K562 (cell line): Measurements from ENCODE around the gene UNC45A. TPM values are rescaled to one million over a fixed set of nuclear protein-coding genes. Genes with fewer than 3 reads are reported as not detected.

Experiments used
- CBX5 ChIP-seq: IDR thresholded peaks from 2 replicates; pipeline ENCODE4 v1.6.1; 2014; ENCODE audit warnings: low read depth, borderline replicate concordance
- DPF2 ChIP-seq: fragments of 450-650 bp; IDR thresholded peaks from 2 replicates; pipeline ENCODE4 v1.6.1; 2016
- GTF2E2 ChIP-seq: fragments of 200-800 bp; sonication (Bioruptor generic); IDR thresholded peaks from 2 replicates; pipeline ENCODE4 v1.6.1; 2016; ENCODE audit warnings: missing genetic modification characterization, missing compliant biosample characterization
- HOXB6 ChIP-seq: fragments of 250-450 bp; sonication (Bioruptor Pico); IDR thresholded peaks from 2 replicates; pipeline ENCODE4 v1.5.1; 2022; ENCODE audit warnings: mild to moderate bottlenecking, borderline replicate concordance
- IRF2 ChIP-seq: sonication (generic); formaldehyde crosslinking; IDR thresholded peaks from 2 replicates; pipeline ENCODE4 v1.8.1; 2022; ENCODE audit warnings: mild to moderate bottlenecking, missing genetic modification reagents
- NCOA2 ChIP-seq, 2 experiments: fragments of 450-650 bp; IDR thresholded peaks; 2 replicates each; pipeline ENCODE4 v1.6.1; 2018; ENCODE audit warnings: mild to moderate bottlenecking in 2 of 2, moderate library complexity in 1 of 2; ENCODE audit not compliant: partially characterized antibody in 2 of 2
- PCBP2 ChIP-seq: fragments of 200-400 bp; formaldehyde crosslinking; IDR thresholded peaks from 2 replicates; pipeline ENCODE4 v1.6.1; 2018; ENCODE audit warnings: low read length, low read depth, mild to moderate bottlenecking, moderate library complexity; ENCODE audit not compliant: poor library complexity, severe bottlenecking
- RBM25 ChIP-seq: fragments of 200-400 bp; formaldehyde crosslinking; IDR thresholded peaks from 2 replicates; pipeline ENCODE4 v1.6.1; 2018; ENCODE audit warnings: low read length, low read depth, moderate library complexity; ENCODE audit not compliant: severe bottlenecking
- SMC3 ChIP-seq: conservative IDR thresholded peaks from 2 replicates; pipeline ENCODE4 v1.6.1; 2011; ENCODE audit warnings: low read depth, low read length, improper control_type of control experiment; ENCODE audit not compliant: insufficient read depth
- STAT5A ChIP-seq: IDR thresholded peaks from 2 replicates; pipeline ENCODE4 v1.6.1; 2012; ENCODE audit warnings: low read length, inconsistent platforms, borderline replicate concordance
- STAT5B ChIP-seq: fragments of 250-450 bp; sonication (Bioruptor Pico); IDR thresholded peaks from 2 replicates; pipeline ENCODE4 v1.8.0; 2021; ENCODE audit warnings: mild to moderate bottlenecking, inconsistent platforms
- TFAP4 ChIP-seq: sonication (generic); formaldehyde crosslinking; IDR thresholded peaks from 2 replicates; pipeline ENCODE4 v1.8.0; 2022; ENCODE audit warnings: missing genetic modification reagents, mild to moderate bottlenecking, moderate library complexity, borderline replicate concordance
- XRCC3 ChIP-seq: fragments of 450-650 bp; IDR thresholded peaks from 2 replicates; pipeline ENCODE4 v1.6.1; 2017; ENCODE audit warnings: mild to moderate bottlenecking, moderate library complexity
- ZBTB12 ChIP-seq: fragments of 250-450 bp; sonication (Bioruptor Pico); IDR thresholded peaks from 2 replicates; pipeline ENCODE4 v1.4.0; 2020
- ZNF174 ChIP-seq: fragments of 250-450 bp; sonication (Bioruptor Pico); IDR thresholded peaks from 2 replicates; pipeline ENCODE4 v1.4.0; 2020; ENCODE audit warnings: mild to moderate bottlenecking
- ZNF398 ChIP-seq: fragments of 250-450 bp; sonication (Bioruptor Pico); IDR thresholded peaks from 2 replicates; pipeline ENCODE4 v1.8.0; 2021; ENCODE audit warnings: moderate library complexity, mild to moderate bottlenecking, inconsistent platforms
- ZNF408 ChIP-seq: fragments of 250-450 bp; sonication (Bioruptor Pico); IDR thresholded peaks from 2 replicates; pipeline ENCODE4 v1.4.0; 2020; ENCODE audit warnings: low read depth, mild to moderate bottlenecking, moderate library complexity
- polyA plus RNA-seq, 8 experiments: library from polyadenylated mRNA; depleted of rRNA in 4 of 8; stranded (reverse) in 5 of 8; unstranded in 3 of 8; fragments of >200 nt; fragmentation: Nextera tagmentation in 2 of 8; fragmentation: Illumina TruSeq in 1 of 8; extraction: Ambion mirVana in 2 of 8; extraction: Trizol in 1 of 8; gene quantifications; 2 replicates each; pipeline versions ENCODE4 v1.2.1 to v1.2.3, GENCODE V29; 2011 to 2014; ENCODE audit warnings: inconsistent platforms in 1 of 8, missing spikeins in 1 of 8
- total RNA-seq, 7 experiments: library from RNA; depleted of rRNA in 6 of 7; stranded (reverse); fragments of >200 nt in 6 of 7; fragmentation: Illumina TruSeq in 2 of 7; extraction: Trizol in 2 of 7; gene quantifications; 2 replicates each; pipeline versions ENCODE4 v1.2.1 to v1.2.3, GENCODE V29; 2011 to 2021; ENCODE audit warnings: low replicate concordance in 1 of 7
- TF ChIP-seq, protein P1 (sequence below): fragments of 450-650 bp; IDR thresholded peaks from 2 replicates; pipeline ENCODE4 v1.6.1; 2016; ENCODE audit warnings: missing biosample characterization, missing genetic modification characterization
- TF ChIP-seq, protein P2 (sequence below): sonication (generic); formaldehyde crosslinking; IDR thresholded peaks from 2 replicates; pipeline ENCODE4 v1.9.0; 2022; ENCODE audit warnings: mild to moderate bottlenecking, missing genetic modification reagents
- TF ChIP-seq, protein P3 (sequence below): IDR thresholded peaks from 2 replicates; pipeline ENCODE4 v1.6.1; 2012; ENCODE audit warnings: low read depth, low read length, improper control_type of control experiment, borderline replicate concordance

UNC45A gene
- total and polyA plus RNA-seq, 9 of the 15 experiments (the other 6 are each of a cell fraction or from before 2014, with no cell fraction given): 22.4 to 79.3 (median 43.7) TPM

DNA sequence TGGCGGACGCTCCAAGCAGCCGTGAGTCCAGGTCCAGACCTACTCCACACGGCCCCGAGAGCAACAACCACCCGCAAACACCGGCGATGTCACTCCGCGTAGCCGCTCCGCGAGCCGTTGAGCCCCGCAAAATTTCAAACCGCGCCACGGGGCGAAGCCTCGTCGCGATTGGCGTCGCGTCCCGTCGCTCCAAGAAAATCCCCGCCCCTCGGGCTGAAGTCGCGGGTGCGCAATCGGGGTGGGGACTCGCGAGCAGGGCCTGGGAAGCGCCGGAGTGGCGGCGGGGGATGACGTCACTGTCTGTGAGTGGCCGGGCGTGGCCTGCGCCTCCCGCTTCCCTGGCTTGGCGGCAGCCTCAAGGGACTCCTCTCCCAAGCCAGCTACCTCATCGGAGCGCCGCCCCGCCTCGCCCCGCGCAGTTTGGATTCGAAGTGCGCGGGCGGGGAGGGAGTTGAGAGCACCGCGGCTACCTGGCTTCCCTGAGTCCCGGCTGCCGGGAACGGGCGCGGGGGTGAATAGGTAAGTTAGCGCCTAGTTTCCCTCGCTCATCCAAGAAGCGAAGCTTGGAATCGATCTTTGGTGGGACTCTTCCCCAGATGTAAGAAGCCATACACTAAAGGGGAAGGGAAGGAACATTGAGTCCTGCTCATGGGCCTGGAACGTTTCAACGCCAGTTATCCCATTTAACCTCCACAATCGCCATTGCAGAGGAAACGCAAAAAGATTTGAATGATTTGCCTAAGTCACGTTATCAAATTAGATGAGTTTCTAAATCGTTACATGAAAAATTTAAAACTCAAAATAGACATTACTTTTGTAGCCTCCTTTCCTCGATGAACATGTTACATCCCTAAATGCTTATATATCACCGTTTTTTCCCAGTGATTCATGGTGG is 59.6 kb downstream of the UNC45A start, which contains the start of gene PRC1 (continued):
- TF ChIP-seq GTF2E2 (no peak), HOXB6 (CRISPR knock-in tag) (no peak), STAT5B (CRISPR knock-in tag) (no peak), NCOA2 (IDR thresholded peaks at IDR 0.05; ENCODE audit: partially characterized antibody in 2 of 2) (no peak), ZNF408 (CRISPR knock-in tag) (no peak; the same call in 1 of the 2 replicates), XRCC3 (no peak), PCBP2 (no peak), DPF2 (0 out of 2 replicates have a peak, but pooled peaks have one; percentile 40), IRF2 (no peak), ZNF174 (CRISPR knock-in tag) (no peak), RBM25 (peak; percentile 97), STAT5A (no peak), TFAP4 (CRISPR knock-in tag) (peak; percentile 86; the same call in 1 of the 2 replicates), SMC3 (no peak), ZBTB12 (CRISPR knock-in tag) (peak; percentile 95), CBX5 (no peak), ZNF398 (CRISPR knock-in tag) (no peak)
- TF ChIP-seq, protein P1, sequence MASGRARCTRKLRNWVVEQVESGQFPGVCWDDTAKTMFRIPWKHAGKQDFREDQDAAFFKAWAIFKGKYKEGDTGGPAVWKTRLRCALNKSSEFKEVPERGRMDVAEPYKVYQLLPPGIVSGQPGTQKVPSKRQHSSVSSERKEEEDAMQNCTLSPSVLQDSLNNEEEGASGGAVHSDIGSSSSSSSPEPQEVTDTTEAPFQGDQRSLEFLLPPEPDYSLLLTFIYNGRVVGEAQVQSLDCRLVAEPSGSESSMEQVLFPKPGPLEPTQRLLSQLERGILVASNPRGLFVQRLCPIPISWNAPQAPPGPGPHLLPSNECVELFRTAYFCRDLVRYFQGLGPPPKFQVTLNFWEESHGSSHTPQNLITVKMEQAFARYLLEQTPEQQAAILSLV (tag): no peak
- TF ChIP-seq, protein P2, sequence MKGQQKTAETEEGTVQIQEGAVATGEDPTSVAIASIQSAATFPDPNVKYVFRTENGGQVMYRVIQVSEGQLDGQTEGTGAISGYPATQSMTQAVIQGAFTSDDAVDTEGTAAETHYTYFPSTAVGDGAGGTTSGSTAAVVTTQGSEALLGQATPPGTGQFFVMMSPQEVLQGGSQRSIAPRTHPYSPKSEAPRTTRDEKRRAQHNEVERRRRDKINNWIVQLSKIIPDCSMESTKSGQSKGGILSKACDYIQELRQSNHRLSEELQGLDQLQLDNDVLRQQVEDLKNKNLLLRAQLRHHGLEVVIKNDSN (CRISPR knock-in tag): peak; percentile 58
- TF ChIP-seq, protein P3, sequence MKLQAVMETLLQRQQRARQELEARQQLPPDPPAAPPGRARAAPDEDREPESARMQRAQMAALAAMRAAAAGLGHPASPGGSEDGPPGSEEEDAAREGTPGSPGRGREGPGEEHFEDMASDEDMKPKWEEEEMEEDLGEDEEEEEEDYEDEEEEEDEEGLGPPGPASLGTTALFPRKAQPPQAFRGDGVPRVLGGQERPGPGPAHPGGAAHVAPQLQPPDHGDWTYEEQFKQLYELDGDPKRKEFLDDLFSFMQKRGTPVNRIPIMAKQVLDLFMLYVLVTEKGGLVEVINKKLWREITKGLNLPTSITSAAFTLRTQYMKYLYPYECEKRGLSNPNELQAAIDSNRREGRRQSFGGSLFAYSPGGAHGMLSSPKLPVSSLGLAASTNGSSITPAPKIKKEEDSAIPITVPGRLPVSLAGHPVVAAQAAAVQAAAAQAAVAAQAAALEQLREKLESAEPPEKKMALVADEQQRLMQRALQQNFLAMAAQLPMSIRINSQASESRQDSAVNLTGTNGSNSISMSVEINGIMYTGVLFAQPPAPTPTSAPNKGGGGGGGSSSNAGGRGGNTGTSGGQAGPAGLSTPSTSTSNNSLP: no peak
